Neural progenitor cell (in vitro differentiated cells): Measurements from ENCODE around the gene ATP10A.

ENCODE experiments used
- CTCF ChIP-seq: fragments of 200-600 bp; sonication (generic); IDR thresholded peaks from 2 replicates; pipeline ENCODE4 v1.5.1; 2017; ENCODE audit warnings: antibody characterized with exemption, mild to moderate bottlenecking
- EZH2 ChIP-seq: fragments of 200-600 bp; sonication (generic); IDR thresholded peaks from 2 replicates; pipeline ENCODE4 v1.6.1; 2017; ENCODE audit warnings: antibody characterized with exemption, mild to moderate bottlenecking, moderate library complexity

GRCh38 chr15:25633862-25634261 lies 229.3 kb downstream of the ATP10A start:
- TF ChIP-seq CTCF (no peak), EZH2 (no peak)
